A172 (cell line): ENCODE results near the gene OLIG1. TPM values are rescaled to one million over a fixed set of nuclear protein-coding genes. Genes with fewer than 3 reads are reported as not detected.

ENCODE experiments used
- DNase-seq: peaks from one replicate; pipeline ENCODE4 v3.0.0-alpha.2; 2015; ENCODE audit warnings: low spot score
- total RNA-seq: library from RNA; depleted of rRNA; stranded (reverse); fragments of >200 nt; shearing (Covaris generic); gene quantifications from 2 replicates; pipeline ENCODE4 v1.2.3, GENCODE V29; 2014

OLIG1 gene
- total RNA-seq, 1 experiment from 2014 or later: not detected

DNA sequence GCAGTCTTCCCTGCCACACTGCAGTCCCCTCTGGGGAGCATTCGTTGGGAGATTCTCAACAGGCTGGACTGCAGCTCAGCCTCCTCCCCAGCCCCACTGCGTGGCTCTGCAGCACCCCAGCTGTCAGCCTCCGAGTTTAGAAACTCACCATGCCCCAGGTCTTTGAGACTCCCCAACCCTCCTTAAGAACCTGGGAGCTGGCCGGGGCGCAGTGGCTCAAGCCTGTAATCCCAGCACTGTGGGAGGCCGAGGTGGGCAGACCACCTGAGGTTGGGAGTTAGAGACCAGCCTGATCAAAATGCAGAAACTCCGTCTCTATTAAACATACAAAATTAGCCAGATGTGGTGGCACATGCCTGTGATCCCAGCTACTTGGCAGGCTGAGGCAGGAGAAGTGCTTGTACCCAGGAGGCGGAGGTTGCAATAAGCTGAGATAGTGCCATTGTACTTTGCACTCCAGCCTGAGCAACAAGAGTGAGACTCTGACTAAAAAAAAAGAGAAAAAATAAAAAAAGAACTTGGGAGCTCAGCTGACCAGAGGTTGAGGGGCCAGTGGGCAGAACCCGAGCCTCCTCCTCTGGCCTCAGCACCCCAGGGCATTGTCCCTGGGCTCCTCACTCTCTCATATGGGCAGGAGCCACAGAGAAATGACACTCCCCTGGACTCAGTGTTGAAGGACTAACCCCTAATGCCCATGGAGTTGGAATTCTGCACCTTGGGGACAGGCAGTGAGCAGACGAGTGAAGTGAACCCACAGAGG lies 38.6 kb upstream of the OLIG1 start:
- DNase-seq: no peak

DNA sequence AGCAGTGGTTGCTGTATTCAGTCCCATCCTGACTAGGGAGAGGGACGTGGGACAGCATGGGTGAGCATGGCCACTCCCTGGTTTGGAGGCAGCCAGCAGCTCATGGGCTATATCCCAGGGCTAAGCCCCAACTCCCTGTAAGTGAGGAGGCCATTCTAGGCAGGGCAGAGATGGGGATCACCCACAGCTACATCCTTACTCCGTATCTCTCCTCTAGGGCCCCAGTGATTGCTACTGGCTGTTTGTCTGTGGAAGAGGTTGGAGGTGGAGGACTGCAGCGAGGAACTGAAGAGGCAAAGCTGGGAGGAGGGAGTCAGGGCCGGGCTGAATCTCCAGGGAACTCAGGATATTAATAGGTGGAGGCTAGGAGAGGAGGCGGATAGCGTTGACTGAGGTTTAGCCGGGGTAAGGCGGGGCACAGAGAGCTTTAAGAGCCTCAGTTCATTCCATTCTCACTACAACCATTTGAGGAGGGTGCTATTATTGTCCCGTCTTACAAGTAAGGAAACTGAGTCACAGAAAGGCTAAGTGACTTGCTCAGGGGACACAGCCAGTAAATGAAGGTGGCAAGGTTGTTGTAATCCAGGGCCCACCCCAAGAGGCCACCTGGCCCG lies 37.4 kb upstream of the OLIG1 start:
- no peak for DNase-seq

DNA sequence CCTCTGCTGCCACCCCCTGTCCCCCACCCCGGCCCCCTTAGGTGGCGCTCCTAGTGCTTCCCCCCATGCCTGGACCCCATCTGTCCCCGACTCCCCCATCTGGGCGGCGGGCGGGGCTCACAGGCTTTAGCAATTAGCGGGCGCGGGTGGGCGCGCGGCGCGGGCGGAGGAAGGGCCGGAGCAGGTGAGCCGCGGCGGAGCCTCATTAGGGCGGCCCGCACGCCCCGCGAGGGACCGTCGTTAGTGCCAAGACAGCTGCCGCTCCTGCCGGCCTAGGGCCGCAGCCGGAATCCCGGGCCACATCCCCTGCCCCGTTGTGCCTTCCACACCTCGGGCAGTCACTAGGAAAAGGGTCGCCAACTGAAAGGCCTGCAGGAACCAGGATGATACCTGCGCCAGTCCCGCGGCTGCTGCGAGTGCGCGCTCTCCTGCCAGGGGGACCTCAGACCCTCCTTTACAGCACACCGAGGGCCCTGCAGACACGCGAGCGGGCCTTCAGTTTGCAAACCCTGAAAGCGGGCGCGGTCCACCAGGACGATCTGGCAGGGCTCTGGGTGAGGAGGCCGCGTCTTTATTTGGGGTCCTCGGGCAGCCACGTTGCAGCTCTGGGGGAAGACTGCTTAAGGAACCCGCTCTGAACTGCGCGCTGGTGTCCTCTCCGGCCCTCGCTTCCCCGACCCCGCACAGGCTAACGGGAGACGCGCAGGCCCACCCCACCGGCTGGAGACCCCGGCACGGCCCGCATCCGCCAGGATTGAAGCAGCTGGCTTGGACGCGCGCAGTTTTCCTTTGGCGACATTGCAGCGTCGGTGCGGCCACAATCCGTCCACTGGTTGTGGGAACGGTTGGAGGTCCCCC lies 36.6 kb upstream of the OLIG1 start:
- DNase-seq: no peak

DNA sequence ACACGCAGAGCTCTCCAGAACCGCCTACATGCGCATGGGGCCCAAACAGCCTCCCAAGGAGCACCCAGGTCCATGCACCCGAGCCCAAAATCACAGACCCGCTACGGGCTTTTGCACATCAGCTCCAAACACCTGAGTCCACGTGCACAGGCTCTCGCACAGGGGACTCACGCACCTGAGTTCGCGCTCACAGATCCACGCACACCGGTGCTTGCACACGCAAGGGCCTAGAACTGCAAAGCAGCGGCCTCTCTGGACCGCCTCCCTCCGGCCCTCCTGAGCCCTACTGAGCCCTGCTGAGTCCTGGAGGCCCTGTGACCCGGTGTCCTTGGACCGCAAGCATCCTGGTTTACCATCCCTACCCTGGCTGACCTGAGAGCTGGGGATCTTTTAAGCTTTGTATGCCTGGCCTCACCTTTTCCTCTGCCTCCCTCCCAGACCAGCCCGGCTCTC lies 36.0 kb upstream of the OLIG1 start:
- no peak for DNase-seq

GRCh38 chr21:33035147-33035546 lies 34.8 kb upstream of the OLIG1 start:
- DNase-seq: no peak

GRCh38 chr21:33036430-33037162 lies 33.3 kb upstream of the OLIG1 start:
- peak; percentile 88 for DNase-seq

DNA sequence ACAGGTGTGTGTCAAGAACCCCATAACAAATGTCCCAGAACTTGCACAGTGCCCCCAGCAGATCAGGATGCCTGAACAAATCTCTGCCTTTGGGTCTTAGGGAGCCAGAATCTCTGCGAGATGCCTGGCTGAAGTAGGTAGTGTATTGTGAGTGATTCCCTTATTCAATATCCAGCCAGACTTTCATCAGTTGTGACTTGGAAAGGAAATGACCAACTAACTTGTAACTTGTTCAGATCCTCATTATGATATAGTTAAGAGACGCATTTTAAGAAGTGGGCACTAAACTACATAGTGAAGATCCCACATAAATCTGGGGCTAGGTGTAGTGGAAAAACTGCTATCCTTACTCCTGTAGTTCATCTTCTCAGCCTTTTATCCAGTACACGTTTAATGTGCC lies 32.4 kb upstream of the OLIG1 start:
- no peak for DNase-seq

DNA sequence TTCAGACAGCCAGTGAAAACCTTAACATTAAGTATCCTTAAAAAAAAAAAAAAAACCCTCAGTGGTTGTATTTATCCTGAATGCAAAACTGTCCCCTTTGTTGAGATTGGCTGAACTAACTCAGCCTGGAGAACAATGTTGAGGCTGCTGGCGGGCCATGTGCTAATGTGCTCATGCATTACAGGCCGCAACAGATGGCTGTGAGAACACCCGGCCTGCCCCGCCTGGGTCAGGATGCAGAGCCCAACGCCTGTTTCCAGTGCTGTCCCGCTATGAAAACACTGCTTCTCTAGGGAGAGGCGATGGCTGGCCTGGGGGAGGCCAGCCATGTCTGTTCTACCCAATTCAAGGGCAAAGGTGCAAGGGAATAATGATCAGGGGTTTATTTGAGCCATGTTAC lies 30.4 kb upstream of the OLIG1 start:
- no peak for DNase-seq

- no peak for DNase-seq
Measured at GRCh38 chr21:33040215-33040614, 29.7 kb upstream of the OLIG1 start.

DNA sequence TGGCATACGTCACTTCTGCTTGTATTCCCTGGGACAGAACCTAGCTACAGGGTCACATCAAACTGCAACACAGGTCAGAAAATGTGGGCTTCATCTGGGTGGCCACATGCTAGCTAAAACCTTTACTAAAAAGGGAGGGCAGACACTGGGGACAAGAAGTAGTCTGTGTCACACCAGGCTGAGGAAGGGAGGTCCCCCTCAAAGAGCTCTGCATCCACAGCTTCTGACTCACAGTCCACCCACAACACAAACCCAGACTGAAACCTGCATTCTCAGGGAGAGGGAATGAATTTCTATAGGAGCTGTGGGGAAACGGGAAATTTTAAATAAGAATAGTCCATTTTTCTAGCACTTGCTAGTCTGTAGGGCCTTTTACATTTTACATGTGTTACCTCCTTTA lies 28.0 kb upstream of the OLIG1 start:
- DNase-seq: peak; percentile 62

- DNase-seq: peak; percentile 98
Measured at GRCh38 chr21:33042812-33043211, 27.1 kb upstream of the OLIG1 start.

DNA sequence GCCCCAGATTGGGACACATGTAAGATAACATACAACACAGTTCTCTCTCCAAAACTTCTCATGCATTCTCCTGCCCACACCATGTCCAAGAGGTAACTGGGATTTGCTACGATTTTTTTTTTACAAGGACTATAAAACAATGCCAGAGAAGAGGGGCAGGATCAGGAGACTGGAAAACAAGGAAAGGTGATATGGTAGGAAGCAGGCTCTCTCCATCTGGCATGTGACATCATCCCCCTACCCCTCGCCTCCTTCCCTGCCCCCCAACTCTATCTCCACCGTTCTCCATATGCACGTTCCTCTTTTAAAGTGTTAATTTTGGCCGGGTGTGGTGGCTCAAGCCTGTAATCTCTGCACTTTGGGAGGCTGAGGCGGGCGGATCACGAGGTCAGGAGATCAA lies 23.5 kb upstream of the OLIG1 start:
- DNase-seq: no peak

- peak; percentile 83 for DNase-seq
Measured at GRCh38 chr21:33047231-33047630, 22.7 kb upstream of the OLIG1 start.

GRCh38 chr21:33051925-33052324 lies 18.0 kb upstream of the OLIG1 start:
- no peak for DNase-seq

GRCh38 chr21:33053951-33054350 lies 16.0 kb upstream of the OLIG1 start:
- DNase-seq: no peak

- DNase-seq: no peak
Measured at GRCh38 chr21:33055991-33056390, 13.9 kb upstream of the OLIG1 start.

GRCh38 chr21:33057385-33057940 lies 12.5 kb upstream of the OLIG1 start:
- no peak for DNase-seq

DNA sequence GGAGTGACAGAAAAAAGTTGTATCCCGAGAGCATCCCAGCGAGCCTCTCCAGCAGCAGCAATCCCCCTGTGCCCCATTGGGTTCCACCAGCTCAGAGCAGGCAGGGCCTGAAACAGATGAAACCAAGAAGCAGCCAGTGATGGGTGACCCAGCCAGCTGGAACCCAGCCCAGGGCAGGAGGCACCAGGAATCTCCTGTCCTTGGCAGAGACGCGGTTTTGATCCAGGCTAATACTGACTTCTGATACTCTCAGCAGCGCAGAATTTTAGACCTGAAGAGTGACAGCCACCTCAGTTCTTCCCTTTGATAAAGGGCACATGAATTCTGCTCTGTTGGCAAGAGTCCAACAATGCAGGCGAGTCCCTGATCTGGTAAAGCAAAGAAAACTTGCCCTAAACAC lies 11.4 kb upstream of the OLIG1 start:
- no peak for DNase-seq

DNA sequence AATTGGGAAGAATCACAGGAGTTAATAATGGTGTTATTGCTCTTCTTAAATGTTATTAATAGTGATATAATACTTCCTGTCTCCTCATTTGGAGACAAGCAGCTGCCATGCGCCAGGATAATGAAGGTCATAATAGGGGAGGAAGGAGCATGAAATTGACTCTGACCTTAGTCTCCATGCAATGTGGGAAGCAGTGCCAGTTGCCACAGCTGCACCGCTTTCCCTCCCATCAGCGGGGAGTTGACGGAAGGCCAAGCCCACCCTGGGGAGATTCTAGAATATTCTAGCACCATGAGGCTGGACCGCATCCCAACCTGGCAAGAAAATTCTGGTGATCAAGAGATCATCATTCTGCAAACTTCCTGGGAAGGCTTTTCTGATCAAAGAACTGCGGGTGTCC lies 11.0 kb upstream of the OLIG1 start:
- no peak for DNase-seq

DNA sequence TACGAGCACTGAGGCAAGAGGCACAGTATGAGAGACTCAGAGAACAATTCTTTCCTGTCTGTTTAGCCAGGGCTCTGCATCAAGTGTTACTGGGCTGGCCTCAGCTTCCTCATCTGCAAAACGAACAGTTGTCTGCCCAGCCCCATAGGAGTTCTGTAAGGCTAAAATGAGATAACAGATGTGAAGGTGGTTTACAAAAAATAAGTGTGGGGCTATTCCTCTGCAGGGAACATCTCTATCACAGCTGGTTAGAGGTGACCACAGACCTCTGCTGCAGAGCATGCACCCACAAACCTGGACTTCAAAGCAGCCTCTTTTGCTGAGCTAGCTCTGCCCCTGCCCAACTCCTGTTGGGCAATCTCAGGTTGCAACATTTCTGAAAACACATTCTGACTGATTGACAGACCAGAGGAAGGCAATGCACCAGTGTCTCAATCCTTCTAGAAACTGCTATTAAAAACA lies 10.5 kb upstream of the OLIG1 start:
- no peak for DNase-seq

DNA sequence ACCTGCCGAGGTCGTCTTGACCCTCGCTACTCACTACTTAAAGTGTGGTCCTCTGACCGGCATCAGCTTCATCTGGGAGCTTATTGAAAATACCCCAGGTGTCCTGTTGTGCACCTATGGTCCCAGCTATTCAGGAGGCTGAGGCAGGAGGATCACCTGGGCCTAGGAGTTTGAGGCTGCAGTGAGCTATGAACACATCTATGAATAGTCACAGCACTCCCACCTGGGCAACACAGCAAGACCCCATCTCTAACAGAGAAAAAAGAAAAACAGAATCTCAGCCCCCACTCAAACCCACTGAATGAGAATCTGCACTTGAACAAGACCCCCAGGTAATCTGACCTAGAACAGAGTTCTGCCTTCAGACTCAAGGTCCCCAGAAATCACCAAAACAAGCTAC lies 8.7 kb upstream of the OLIG1 start:
- no peak for DNase-seq
